ENCODE measurements around the gene PRKAB2.

DNA sequence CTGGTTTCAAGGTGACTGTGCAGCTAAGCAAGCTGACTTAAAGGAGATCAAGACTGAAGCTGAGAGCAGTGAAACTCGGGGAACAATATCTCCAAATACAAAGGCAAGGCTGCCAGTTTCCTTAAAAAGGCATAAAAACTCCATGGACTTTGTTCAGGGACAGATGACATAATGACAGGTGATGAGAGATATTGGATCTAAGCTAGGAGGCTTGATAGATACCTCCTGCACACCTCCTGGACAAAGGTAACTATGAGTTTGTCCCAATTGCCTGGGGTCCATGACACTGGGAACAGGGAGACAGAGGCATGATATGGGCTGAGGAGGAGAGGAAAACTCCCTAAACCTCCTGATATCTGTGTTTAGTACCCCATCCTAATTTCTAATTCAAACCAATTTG lies 55.2 kb downstream of the PRKAB2 start:
- TF ChIP-seq, protein P1, sequence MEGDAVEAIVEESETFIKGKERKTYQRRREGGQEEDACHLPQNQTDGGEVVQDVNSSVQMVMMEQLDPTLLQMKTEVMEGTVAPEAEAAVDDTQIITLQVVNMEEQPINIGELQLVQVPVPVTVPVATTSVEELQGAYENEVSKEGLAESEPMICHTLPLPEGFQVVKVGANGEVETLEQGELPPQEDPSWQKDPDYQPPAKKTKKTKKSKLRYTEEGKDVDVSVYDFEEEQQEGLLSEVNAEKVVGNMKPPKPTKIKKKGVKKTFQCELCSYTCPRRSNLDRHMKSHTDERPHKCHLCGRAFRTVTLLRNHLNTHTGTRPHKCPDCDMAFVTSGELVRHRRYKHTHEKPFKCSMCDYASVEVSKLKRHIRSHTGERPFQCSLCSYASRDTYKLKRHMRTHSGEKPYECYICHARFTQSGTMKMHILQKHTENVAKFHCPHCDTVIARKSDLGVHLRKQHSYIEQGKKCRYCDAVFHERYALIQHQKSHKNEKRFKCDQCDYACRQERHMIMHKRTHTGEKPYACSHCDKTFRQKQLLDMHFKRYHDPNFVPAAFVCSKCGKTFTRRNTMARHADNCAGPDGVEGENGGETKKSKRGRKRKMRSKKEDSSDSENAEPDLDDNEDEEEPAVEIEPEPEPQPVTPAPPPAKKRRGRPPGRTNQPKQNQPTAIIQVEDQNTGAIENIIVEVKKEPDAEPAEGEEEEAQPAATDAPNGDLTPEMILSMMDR (IDR thresholded peaks at IDR 0.05; ENCODE audit: insufficient read depth, low read depth, low read length) = no peak
- TF ChIP-seq EZH2 (IDR thresholded peaks at IDR 0.05; ENCODE audit: insufficient read depth, low read length) = no peak

Data from astrocyte (in vitro differentiated cells and primary cell).